NCI-H446 treated with DMSO at 0.1 percent for 48 hours (cell line): ENCODE measurements around the gene TENT5C.

ENCODE experiments used
- DNase-seq: peaks from one replicate; lab custom pipeline; 2025; lab: John Stamatoyannopoulos, UW

The TENT5C gene

DNA sequence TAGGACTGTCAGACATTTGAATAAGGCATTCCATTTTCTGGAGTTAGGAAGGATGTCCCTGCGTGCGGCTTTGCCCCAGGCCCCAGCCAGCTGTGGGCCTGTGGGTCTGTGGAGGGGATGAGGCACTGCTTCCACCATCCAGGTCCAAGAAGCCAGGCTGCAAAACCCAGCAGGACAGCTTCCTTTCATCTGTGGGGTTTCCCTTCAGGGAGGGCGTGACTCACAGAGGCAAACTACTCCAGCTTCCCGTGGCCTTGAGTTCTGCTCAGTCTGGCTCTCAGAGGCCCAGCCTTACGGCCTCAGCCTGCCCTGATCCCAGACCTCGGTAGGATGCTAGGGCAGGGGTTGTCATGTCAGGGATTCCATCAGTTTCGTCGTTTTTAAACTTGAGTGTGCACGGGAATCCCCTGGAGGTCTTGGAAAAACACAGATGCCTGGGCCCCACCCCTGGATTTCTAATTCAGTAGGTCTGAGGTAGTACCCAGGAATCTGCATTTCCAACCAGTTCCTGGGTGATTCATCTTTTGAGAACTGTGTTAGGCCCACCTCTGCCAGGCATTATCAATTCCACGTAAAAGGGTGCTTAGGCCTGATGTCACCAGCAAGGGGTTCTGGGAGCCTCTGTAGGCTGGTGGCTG is 32.3 kb upstream of the TENT5C start:
- DNase-seq: no peak

DNA sequence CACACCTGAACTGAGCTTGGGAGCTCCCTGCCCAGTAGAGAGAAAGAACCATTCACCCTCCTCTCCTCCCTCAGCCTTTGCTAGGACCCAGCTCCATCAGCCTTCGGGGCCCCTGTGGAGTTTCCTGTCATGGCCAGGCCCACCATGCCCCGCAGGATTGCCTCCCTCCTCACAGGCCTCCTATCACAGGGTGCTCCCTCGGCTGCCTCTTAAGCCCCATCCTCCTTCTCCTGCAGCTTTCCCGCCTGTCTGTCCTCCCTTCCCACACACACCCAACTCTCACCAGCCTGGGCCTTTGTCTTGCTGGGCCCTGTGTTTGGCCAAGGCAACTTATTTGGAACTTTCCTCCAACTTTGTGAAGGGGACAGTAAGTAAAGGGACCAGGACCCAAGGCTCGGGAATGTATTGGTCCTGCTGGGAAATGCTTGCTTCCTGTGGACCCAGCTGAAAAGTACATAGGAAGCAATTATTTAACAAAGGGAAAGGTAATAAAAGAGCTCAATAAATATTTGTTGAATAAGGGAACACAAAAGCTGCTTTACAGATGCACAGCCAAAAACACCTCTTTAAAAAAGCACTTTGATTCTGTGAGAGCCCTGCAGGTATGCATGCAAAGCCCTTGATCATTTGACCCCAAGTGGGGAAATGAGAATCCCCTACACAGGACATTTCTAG is 31.6 kb upstream of the TENT5C start:
- DNase-seq: no peak

DNA sequence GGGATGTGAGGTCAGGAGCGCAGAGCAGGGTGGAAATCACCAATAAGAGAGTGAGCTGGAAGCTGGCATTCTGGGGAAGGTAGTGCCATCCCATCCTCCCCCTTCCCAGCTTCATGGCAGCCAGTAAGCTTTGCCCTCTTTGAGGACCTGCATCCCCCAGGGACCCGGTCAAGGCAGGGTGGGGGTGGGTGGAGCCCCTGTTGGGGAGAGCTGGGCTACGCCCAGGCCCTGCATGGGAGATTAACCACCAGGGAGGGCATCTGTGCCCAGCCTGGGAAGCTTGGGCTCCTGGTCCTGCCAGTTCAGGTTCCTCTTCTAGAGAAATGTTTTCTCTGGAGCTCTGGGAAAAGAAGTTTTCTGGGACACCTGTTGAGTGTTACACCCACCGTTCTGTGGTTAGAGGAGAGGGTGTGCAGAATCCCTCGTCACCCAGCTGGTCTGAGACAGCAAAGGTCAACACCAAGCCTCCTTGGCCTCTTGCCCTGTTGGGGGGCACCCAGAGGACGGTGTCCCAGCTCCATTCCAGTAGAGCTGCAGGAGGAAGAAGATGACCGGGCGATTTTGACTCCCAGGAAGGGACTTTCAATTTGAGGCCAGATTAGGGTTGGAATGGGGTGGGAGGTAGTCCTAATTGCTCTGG is 30.1 kb upstream of the TENT5C start:
- DNase-seq: no peak

DNA sequence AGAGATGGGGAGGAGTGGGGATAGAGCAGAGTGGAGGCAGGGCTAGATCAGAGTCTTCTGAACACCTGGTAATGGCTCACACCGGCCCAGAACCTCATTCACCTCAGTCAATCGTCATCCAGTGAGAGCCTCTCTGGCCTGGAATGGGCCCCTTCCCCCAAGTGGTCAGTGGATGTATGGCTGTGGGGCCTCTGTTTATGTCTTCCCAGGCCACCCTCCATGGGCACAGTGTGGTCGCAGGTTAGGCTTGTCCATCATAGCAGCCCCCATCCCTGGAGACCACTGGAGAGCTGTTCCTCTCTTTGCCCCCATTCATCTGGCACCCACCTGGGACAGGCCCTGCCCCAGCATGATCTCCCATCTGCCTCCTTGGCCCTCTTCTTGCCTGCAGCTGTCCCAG is 29.6 kb upstream of the TENT5C start:
- DNase-seq: no peak

DNA sequence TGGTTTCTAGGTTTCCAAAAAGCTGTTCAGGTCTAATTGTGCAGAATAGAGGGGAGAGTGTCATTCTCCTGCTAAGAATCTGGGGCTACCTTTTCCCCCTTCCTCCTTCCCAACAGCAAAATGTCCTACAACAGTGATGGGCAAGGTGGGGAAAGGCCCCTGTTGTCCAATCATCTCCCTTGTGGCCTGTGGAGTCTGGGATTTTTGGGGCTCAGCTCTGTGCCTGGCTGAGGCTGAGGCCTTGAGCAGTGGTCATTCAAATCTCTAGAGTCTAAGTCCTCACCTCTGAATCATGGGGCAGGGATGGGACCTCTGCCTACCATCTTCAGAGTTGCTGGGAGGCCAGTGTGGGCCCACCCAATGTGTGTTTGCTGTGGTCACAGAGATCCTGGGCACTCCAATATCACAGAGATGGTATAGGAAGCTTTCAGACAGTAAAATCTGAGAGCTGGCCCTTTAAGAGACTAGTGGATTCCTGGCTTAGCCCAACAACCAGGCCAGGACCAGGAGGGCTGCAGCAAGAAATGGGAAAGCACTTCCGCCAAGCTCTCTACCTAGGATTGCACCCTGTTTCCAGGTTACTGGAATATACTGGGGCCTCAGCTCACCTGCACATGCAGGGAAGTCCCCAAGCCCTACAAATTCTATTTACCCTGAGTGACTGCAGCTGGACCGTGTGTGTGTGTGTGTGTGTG is 28.5 kb upstream of the TENT5C start:
- DNase-seq: no peak

DNA sequence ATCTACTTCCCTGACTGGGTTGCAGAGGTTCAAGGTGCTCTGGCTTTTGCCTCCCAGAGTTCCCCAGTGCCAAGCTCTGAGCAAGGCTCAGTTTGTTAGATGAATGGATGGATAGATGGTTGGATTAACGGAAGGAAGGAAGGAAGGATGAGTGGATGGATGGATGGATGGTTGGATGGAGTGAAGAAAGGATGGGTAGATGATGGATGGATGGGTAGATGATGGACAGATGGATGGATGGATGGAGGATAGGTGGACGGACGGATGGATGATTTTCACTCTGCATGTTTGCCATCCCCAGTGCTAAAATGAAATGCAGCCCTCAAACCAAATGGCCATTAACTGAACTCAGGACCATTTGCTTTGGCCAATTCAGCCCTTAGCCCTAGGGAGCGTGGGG is 27.4 kb upstream of the TENT5C start:
- DNase-seq: no peak

DNA sequence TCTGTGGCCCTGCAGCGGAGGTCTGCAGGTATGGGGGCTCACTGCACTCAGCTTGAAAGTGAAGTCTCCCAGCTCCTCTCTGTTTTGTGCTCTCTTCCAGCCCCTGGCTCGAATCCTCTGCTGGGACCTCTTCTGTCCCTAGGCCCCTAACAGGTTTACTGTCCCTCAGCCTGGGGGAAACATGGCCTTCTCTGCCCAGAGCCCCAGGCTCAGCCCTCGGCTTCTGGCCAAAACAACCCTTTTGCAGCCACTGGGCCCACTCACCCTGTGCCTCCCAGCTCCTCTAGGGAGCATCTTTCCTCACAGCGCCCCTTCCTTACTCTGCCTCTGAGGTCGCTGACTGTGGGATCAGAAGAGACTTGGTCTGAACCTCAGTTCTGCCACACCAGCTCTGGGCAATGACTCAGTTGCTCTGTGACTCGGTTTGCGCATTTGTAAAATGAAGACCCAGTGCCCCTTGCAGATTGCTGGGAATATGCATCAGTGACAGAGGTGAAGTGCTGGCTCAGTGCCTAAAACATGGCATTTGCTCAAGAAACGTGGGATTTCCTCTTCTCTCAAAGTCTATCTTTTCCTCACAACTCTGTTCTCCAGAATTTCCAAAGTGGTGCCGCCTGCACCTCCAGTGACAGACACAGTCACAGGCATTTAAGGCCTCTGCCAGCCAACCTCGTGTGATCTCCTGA is 26.5 kb upstream of the TENT5C start:
- no peak for DNase-seq

DNA sequence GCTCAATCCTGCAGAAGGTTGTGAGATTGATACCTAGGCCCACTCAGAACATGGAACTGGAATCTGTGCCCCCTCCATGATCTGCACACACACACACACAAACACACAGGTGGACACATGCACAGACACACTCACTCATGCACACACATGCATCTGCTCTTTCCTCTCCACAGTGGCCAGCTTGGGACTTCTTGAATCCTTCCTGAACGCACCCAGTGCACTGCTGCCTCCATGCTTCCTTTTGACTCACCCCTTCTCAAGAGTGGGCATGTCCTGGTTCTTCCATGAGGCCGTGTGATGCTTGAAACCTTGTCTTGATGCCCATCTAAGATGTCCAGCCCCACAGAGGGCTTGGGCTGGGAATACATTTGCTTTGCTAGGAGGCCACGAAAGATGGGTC is 25.4 kb upstream of the TENT5C start:
- no peak for DNase-seq

DNA sequence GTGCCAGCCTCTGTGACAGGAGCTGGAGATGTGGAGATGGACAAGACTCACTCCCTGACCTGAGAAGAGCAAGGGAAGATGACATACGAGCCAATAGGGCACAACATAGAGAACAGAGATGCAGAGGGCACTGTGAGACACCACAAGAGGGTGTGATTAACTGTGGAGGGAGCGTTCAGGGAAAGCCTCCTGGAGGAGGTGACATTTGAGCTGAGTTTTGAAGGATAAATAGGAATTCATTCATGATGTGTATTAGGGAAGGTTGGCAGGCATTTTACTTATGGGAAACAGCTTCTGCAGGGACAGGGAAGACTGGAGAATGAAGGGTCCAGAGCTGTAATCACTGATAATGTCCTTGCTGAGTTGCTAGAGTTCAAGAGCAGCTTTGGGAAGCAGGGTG is 25.0 kb upstream of the TENT5C start:
- DNase-seq: no peak

DNA sequence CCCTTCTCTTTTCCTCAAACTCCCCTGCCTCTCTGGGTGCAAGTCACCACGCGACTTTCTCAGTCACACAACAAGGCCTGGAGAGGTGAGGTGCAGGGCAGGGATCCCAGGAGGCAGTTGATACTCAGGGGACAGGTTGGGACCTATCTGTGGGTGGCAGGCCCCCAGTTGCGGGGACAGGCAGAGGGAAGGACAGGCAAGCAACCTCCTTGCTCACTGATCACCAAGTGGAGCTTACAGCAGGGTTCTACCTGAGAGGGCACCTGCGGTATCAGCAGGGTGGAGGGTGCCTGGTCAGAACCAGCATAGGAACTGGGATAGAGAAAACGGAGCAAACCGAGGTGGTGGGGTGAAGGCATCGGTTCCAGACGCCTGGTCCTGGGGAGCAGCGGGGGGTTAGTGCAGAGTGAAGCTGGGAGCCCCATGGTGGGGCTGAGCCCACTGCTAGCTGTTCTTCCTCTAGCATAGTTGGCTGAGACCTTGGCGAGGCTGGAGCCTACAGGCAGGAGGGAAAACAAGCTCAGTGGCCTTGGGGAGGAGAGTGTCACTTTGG is 24.4 kb upstream of the TENT5C start:
- DNase-seq: no peak

DNA sequence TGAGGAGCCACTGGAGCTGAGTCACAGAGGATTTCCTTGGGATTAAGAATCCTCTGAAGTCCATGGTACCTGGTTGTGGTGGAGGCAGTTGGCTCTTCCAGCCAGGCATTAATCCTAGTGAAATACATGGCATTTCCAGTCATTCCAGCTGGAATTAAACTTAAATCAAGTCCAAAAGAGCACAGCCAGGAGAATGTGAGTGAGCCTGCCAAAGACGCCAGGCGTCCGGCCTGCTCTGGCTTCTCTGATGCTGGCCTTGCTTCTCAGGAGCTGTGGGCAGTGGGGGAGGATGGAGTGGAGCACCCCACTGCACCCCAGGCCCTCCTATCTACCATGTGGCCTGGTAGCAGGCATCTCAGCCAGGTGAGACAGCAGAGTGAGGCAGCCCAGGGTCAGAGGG is 23.4 kb upstream of the TENT5C start:
- DNase-seq: no peak

DNA sequence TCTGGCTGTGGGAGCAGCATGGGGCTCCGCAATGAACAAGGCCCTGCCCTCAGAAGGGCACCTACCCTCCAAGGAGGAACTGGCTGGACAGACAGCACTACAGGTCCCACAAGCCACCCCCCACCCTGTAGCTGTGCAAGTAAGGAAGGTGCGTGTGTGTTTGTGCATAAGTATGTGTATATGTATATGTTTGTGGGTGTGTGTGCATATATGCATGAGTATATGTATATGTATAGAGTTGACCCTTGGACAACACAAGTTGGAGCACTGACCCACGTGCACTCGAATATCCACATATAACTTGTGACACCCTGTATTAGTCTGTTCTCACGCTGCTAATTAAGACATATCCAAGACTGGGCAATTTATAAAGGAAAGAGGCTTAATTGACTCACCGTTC is 22.6 kb upstream of the TENT5C start:
- DNase-seq: no peak

DNA sequence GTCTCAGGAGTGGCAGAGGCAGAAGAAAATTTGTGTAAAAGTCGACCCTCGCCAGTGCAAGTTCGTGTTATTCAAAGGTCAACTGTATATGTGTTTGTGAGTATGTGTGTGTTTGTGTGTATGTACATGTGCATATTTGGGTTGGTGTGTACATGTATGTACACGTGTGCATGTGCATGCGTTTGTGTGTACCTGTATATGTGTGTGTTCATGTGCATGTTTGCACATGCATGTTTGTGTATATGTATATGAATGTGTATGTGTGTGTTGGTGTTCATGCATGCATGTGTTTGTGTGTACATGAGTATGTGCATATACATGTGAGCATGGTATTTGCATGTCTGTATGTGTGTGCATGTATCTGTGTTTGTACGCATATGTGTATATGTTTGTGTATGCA is 21.7 kb upstream of the TENT5C start:
- DNase-seq: no peak

DNA sequence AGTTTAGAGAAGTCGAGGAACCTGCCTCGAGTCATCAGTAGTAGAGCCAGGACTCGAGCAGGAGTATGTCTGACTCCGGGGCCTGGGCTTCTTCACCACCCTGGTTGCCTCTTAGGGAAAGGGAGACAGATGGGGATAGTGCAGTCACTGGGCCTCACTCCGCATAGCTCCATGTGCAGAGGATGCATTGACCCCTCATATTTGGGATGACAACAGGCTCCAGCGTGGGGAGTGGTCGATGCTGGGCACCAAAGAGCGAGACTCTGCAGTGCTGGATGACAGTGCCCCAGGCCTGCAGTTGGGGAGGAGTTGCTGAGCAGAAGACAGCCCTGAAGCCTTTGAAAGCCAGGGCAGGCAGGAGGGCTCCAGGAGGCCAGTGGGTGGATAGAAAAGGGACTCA is 20.8 kb upstream of the TENT5C start:
- DNase-seq: no peak

DNA sequence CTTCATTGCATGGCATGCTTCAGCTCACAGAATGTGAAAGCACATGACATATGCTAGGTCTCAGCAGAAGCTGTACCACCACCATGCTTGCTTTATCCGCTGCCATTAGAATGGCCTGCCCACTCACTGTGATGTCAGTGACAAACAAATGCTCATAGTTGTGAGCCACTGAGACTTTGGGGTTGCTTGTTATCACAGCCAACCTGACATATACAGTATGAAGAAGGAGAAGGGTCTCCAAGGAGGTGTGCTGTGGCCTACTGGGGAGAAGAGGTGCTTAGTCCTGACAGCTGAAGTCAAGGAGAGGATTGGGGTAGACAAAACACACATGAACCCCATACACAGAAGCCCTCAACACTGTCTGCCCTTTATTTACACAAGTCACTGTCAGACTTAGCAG is 19.5 kb upstream of the TENT5C start:
- no peak for DNase-seq

DNA sequence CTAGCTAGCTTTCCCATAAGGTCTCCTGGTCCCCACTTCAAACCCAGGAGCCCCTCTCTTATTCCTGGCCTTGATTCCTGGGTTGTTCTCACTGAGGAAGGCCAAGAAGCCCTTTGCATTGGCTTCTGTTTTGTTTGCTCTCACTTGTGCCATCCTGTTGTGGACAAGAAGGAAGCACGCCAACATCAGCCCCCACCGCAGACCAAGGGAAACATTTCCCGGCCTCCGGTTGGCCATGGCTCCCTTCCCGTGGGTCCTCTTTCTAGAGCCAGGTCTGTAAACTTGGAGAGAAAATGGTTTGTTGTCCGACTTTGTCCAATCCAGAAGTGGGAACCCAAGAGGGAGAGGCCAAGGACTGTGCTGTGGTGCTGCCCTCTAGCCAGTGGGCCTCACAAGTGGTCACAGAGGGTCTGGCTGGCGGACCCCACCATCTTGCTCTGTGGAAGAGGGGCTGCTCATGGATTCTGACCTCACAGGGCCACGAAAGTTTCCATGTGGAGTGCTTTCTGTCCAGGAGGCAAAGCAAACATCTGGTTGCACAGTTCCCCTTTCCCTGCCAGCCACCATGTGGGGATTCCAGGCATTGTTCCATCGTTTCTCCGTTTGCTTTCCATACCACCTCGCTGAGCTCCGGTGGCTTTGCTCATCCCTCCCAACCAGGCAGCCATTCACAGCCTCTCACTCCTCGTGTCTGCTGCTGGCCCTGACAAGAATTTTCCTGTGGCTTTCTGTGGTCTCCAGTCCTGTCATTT is 18.9 kb upstream of the TENT5C start:
- no peak for DNase-seq

DNA sequence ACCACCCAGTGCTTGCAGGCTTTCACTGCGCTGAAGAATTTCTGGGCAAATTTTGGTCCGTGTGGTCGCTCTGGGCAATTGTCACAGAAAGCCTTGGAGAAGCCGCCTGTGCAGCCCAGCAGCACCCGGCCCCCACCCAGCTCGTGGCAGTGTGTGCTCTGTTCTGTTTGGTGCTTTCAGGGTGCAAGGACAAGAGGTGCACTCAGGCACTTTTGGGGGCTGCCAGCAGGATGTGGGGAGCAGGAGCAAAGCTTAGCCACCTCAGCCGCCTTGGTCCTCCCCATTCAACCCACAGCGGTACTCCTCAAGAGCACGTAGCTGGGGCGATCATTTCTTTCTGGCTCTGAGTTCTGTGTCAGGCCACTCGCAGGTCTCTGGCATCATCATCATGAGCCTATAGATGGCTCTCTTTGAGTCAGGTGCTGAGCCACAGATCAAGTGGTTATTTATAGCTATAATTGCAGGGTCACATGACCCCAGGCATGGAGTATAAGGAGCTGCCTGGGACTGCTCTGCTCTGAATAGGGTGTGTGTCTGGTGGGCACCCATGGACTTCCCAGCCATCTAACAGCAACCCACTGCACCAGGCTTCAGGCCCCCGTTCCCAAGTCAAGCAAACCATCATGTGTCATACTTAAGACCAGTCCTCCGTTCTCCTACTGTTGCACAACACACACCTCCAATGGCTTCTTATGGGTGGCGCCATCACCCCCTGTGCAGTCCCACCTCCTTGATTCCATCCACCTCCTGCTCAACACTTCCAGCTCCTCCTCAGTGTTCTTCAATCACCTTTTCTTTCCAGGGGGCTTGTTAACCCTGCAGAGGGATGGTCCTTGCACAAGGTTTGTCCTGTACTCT is 18.1 kb upstream of the TENT5C start:
- DNase-seq: no peak

DNA sequence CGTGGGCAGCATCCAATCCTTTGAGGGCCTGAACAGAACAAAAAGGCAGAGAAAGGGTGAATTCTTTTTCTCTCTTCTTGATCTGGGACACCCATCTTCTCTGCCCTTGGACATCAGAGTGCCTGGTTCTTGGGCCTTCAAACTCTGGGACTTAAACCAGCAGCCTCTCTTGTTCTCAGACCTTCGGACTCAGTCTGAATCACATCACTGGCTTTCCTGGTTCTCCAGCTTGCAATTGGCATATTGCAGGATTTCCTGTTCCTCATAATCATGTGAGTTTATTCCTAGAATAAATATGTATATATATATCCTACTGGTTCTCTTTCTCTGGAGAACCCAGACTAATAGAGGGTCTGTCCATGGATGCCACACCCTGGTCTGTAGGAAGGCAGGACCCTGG is 16.3 kb upstream of the TENT5C start:
- no peak for DNase-seq

DNA sequence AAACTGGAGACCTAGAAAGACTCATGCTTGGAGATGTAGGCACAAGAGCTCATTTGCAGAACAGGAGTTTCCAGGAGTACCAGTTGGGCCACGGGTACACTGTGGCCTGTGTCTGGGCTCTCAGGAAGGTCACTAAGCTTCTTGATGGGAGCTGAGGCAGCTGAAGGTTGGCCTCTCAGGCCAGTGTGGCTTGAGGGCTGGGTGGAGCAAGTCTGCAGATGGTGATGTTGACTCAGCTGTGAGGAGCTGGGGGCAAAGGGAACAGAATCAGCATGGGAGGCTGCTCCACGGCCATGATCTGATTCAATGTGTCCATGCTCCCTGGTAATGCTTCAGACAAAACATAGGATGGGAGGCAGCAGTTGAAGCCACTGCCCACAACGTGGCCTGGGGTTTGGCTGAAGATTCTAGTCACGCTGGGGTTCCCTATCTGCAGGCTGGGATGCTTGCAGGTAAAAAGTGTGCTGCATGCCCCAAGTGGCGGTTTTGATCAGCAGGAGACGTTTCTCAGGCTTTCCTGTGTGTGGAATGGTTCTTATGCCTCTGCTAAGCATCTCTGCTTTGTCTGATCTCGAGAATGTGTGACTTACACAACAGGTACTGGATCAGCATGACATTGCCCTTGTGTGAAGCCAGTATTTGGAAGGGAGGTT is 15.4 kb upstream of the TENT5C start:
- no peak for DNase-seq

DNA sequence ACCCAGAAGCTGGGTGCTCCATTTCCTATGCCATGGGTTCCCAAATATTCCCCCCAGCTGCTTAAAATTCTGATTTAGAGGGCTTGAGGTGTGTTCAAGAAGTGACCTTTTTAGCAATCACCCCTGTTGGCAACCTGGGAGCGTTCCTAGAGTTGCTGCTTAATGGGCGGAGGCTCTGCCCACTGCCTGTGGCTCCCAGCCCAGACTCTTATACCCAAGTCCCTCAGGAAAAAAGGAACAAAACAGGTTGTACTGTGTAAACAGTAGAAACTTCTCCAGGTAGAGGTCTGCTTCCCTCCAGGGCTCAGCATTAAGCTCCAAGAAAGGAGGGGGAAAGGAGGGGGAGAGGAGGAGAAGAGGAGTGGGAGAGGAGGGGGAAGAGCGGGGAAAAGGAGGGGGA is 14.6 kb upstream of the TENT5C start:
- DNase-seq: no peak
